ENCODE data around the gene GAMT. TPM values are rescaled to one million over a fixed set of nuclear protein-coding genes. Genes with fewer than 3 reads are reported as not detected.
"Not testable (repeated sequence)": the region's sequence is repeated elsewhere in the genome, so short reads cannot be mapped to it uniquely, and the experiment has no call there.

The GAMT gene
- total and polyA plus RNA-seq, 2 experiments from 2014 or later, result 121 to 170 TPM

DNA sequence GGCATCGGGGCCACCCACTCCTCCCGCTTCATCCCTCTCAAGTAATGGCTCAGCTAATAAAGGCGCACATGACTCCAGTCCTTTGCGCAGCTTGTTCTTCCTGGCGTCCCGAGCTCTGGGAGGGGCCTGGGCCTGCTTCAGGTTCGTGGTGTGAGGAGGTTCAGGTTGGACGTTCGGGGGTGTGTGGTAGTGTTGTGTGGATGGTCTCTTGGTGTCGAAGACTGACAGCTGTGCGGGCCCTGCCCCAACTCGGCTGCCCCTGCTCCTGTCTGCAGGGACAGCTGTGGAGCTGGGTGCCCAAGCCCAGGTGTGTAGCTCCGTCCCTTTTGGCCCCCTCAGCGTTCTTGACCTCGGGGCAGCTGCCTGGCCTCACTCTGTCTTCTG is 39.1 kb upstream of the GAMT start:
- TF ChIP-seq CTCF (IDR thresholded peaks at IDR 0.05; ENCODE audit: poor library complexity) (no peak), EZH2phosphoT487 (IDR thresholded peaks at IDR 0.05; ENCODE audit: low read depth, severe bottlenecking, unreplicated experiment) (no peak), EZH2 (IDR thresholded peaks at IDR 0.05; ENCODE audit: borderline replicate concordance) (no peak)
- Histone ChIP-seq H3K4me2 (peak overlapping the region; percentile 98), H3K4me1 (ENCODE audit: insufficient read depth) (peaks cover 17% of the 10 kb centered on the region), H3K4me3 (no peak overlapping the region), H3K9me2 (replicated peaks; ENCODE audit: insufficient read depth) (no peaks in the 10 kb centered on the region), H4K20me1 (ENCODE audit: insufficient read depth, poor library complexity, severe bottlenecking) (peaks cover 41% of the 10 kb centered on the region), H3K36me3 (replicated peaks; ENCODE audit: insufficient read depth, low read depth) (no peaks in the 10 kb centered on the region), H3K27me3 (peaks cover 2% of the 10 kb centered on the region), H3K79me2 (peaks cover 28% of the 10 kb centered on the region), H2AFZ (no peak overlapping the region), H3K9me3 (ENCODE audit: low read depth) (no peaks in the 10 kb centered on the region), H3K27ac (no peak overlapping the region)
- 94% methylated on average over 14 of the region's 15 CpGs for WGBS (ENCODE audit: low lambda C conversion rate, missing lambda C conversion rate)
- DNase-seq (ENCODE audit: low spot score), result no peak

DNA sequence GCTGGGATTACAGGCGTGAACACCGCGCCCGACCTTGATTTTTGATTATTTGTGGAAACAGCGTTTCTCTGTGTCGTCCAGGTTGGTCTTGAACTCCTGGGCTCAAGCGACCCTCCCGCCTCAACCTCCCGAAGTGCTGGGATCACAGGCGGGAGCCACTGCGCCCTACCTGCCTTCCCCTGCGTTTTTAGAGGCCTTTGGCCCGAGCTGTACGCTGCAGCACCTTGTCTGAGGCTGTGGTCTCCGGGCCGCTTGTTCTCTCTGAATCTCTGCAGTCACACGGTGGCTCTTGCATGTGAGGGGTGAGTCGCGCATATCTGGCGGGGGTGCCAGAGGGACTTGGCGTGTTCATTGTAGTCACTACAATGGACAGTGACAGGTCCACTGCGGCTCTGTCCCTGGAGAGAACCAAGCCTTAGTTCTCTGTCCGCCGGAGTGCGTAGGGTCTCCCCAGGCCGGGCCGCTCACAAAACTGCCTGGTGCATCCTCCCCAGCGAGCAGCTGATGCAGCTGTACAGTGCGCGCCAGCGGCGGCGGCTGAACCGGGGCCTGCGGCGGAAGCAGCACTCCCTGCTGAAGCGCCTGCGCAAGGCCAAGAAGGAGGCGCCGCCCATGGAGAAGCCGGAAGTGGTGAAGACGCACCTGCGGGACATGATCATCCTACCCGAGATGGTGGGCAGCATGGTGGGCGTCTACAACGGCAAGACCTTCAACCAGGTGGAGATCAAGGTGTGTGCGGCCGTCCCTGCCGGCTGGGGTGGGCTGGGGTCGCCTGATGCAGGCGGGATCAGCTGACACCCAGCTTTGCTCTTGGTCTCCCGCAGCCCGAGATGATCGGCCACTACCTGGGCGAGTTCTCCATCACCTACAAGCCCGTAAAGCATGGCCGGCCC is 38.4 kb upstream of the GAMT start:
- H4K20me1 ChIP-seq (ENCODE audit: insufficient read depth, poor library complexity, severe bottlenecking), result peaks cover 41% of the 10 kb centered on the region

DNA sequence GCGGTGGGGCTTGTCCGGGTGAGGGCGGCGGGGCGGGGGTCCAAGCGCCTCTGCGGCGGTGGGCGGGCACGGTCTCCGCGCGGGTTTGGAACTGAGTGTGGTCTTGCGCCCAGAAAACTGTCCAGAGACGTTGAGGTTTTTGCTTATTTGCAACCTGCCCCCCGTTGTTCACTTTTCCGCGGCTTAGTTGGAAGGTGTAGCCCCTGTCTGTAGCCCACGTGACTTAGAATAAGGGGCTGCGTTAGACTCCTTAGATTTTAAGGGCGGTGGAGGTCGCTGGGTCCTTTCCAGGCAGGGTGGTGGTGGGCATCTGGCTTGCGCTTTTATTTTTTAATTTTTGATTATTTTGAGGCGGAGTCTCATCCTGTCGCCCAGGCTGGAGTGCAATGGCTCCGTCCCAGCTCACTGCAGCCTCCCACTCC is 37.6 kb upstream of the GAMT start:
- TF ChIP-seq CTCF (IDR thresholded peaks at IDR 0.05; ENCODE audit: poor library complexity), result no peak
- TF ChIP-seq EZH2phosphoT487 (IDR thresholded peaks at IDR 0.05; ENCODE audit: low read depth, severe bottlenecking, unreplicated experiment), result no peak
- TF ChIP-seq EZH2 (IDR thresholded peaks at IDR 0.05; ENCODE audit: borderline replicate concordance), result no peak
- peaks cover 41% of the 10 kb centered on the region for H4K20me1 ChIP-seq (ENCODE audit: insufficient read depth, poor library complexity, severe bottlenecking)
- peaks cover 28% of the 10 kb centered on the region for H3K79me2 ChIP-seq
- H3K9me2 ChIP-seq (replicated peaks; ENCODE audit: insufficient read depth), result no peaks in the 10 kb centered on the region
- H3K4me2 ChIP-seq, result peak overlapping the region; percentile 98
- peak overlapping the region; percentile 59 for H3K4me3 ChIP-seq
- H3K27ac ChIP-seq, result peak overlapping the region; percentile 95
- peak; percentile 39 for DNase-seq (ENCODE audit: low spot score)
- no peaks in the 10 kb centered on the region for H3K27me3 ChIP-seq
- 3% methylated on average over 14 of the region's 26 CpGs for WGBS (ENCODE audit: low lambda C conversion rate, missing lambda C conversion rate)
- peaks cover 9% of the 10 kb centered on the region for H3K4me1 ChIP-seq (ENCODE audit: insufficient read depth)
- H3K9me3 ChIP-seq (ENCODE audit: low read depth), result no peaks in the 10 kb centered on the region
- H3K36me3 ChIP-seq (replicated peaks; ENCODE audit: insufficient read depth, low read depth), result no peaks in the 10 kb centered on the region
- no peak overlapping the region for H2AFZ ChIP-seq

More for the DNA sequence above, 38.4 kb upstream of the GAMT start:
- peak overlapping the region; percentile 98 for H3K4me2 ChIP-seq
- not testable (repeated sequence) for H2AFZ ChIP-seq; H3K9me2 ChIP-seq (replicated peaks; ENCODE audit: insufficient read depth); H3K27me3 ChIP-seq; H3K36me3 ChIP-seq (replicated peaks; ENCODE audit: insufficient read depth, low read depth); H3K27ac ChIP-seq; DNase-seq (ENCODE audit: low spot score); H3K9me3 ChIP-seq (ENCODE audit: low read depth)
- peaks cover 14% of the 10 kb centered on the region for H3K4me1 ChIP-seq (ENCODE audit: insufficient read depth)
- peak overlapping the region; percentile 59 for H3K4me3 ChIP-seq
- peaks cover 28% of the 10 kb centered on the region for H3K79me2 ChIP-seq
- WGBS (ENCODE audit: low lambda C conversion rate, missing lambda C conversion rate), result 85% methylated on average over 57 of the region's 57 CpGs

All from hepatocyte (in vitro differentiated cells).